ENCODE data around the gene IMPA2. TPM values are rescaled to one million over a fixed set of nuclear protein-coding genes. Genes with fewer than 3 reads are reported as not detected.

Gene IMPA2
- total and polyA plus RNA-seq, 2 of the 8 experiments (the other 6 are each of a cell fraction or from before 2014, with no cell fraction given), result 102 to 140 TPM

DNA sequence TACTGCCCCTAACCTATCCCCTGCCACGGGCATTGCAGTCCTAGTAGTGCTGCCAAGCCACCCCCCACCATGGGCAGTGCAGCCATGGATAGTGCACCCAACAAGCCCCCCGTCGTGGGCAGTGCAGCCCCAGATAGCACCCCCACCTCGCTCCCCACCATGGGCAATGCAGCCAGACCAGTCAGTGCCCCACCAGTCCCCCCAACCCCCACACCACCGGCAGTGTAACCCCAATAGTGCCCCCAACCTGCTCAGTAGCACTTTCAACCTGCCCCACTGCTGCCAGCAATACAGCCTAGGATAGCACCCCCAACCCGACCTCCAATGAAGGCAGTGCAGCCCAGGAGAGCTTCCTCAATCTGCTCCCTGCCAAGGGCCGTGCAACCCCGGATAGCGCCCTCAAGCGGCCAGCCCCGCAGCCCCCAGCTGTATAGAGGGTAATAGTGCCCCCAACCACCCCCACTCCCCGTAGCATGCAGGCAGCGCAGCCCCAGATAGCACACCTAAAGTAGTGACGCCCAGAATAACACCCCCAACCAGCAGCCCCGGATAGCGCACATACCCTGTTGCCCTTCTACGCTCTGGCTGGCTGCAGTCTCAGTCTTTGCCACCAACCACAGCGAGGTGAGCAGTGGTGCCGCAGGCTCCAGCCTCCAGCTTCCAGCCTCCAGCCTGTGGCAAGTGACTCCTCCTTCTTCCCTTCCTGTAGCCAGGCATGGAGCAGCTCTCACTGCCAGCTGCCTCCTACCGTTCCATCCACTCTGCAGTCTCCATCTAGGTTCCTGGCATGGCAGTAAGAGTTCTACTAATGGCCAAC, 66.9 kb downstream of the IMPA2 start:
- Histone ChIP-seq H4K5ac (ENCODE audit: insufficient read length, low read depth, low read length) (no peak overlapping the region), H3K9me3 (ENCODE audit: insufficient read depth in 2 of 2, low read depth in 1 of 2, low read length in 1 of 2) (no peaks in the 10 kb centered on the region), H3K9ac (replicated peaks in 1 of 4; ENCODE audit: extremely low read depth in 1 of 4, low read depth in 3 of 4, low read length in 3 of 4) (no peak overlapping the region), H3K4me3 (ENCODE audit: extremely low read depth in 1 of 4, insufficient read depth in 2 of 4, low read depth in 3 of 4, low read length in 4 of 4) (no peak overlapping the region), H2BK12ac (ENCODE audit: low read depth, low read length) (no peak overlapping the region), H3K79me1 (ENCODE audit: low read depth, low read length) (no peaks in the 10 kb centered on the region), H3K27ac (ENCODE audit: low read depth, low read length) (no peak overlapping the region), H3K4me1 (replicated peaks in 1 of 4; ENCODE audit: control insufficient read depth in 3 of 4, insufficient read depth in 4 of 4, low read length in 3 of 4) (peaks cover 0 to 4% (median 0%) of the 10 kb centered on the region in 4 experiments; a peak in 1 of 7 replicates), H3K23ac (ENCODE audit: insufficient read length) (no peak overlapping the region), H3K36me3 (ENCODE audit: control insufficient read depth in 2 of 4, insufficient read depth in 4 of 4, low read length in 3 of 4) (no peaks in the 10 kb centered on the region), H2AFZ (ENCODE audit: low read length) (no peak overlapping the region), H2BK15ac (ENCODE audit: low read length) (no peak overlapping the region), H2AK5ac (ENCODE audit: low read depth, low read length) (no peak overlapping the region), H3K79me2 (ENCODE audit: control insufficient read depth in 1 of 2, insufficient read depth in 2 of 2, low read length in 2 of 2) (no peaks in the 10 kb centered on the region), H2BK120ac (replicated peaks; ENCODE audit: low read depth, low read length) (no peak overlapping the region), H3K18ac (ENCODE audit: extremely low read depth, low read length) (no peak overlapping the region), H2BK20ac (ENCODE audit: low read length) (no peak overlapping the region), H2BK5ac (ENCODE audit: low read depth, low read length) (no peak overlapping the region), H3K23me2 (ENCODE audit: low read depth, low read length) (no peaks in the 10 kb centered on the region), H4K8ac (ENCODE audit: extremely low read depth, insufficient read depth, low read length) (no peak overlapping the region; the same call in 1 of the 2 replicates), H3K27me3 (replicated peaks in 1 of 4; ENCODE audit: control insufficient read depth in 3 of 4, extremely low read depth in 1 of 4, insufficient read depth in 3 of 4, low read length in 3 of 4) (no peaks in the 10 kb centered on the region; a peak in 1 of 7 replicates), H3K4ac (replicated peaks; ENCODE audit: insufficient read length, low read depth, low read length) (no peak overlapping the region), H4K20me1 (replicated peaks in 1 of 2; ENCODE audit: control insufficient read depth in 1 of 2, insufficient read depth in 2 of 2, low read length in 2 of 2) (no peaks in the 10 kb centered on the region), H3K14ac (ENCODE audit: insufficient read length) (no peak overlapping the region), H3K56ac (replicated peaks; ENCODE audit: insufficient read length, low read depth, low read length) (no peak overlapping the region), H4K91ac (replicated peaks; ENCODE audit: insufficient read length, low read length) (no peak overlapping the region), H3K4me2 (ENCODE audit: insufficient read depth in 1 of 2, low read depth in 2 of 2, low read length in 2 of 2) (no peak overlapping the region)
- ChIA-PET POLR2A (ENCODE audit: partially characterized antibody) (interaction anchor here (0.6 kb wide), 2 partner anchors 9 to 95 kb away, joined by 3 read pairs; no protein-coding TSS in a partner anchor), CTCF (ENCODE audit: partially characterized antibody) (interaction anchor here (0.6 to 3.1 kb wide), 16 partner anchors 9 to 1435 kb away, joined by 3 to 26 read pairs (median 4); no protein-coding TSS in a partner anchor)
- FAIRE-seq (no peak), DNase-seq (ENCODE audit: low read depth in 1 of 2, low spot score in 2 of 2) (peak in 1 of 2 experiments; percentile 84)
- TF ChIP-seq, protein P1, sequence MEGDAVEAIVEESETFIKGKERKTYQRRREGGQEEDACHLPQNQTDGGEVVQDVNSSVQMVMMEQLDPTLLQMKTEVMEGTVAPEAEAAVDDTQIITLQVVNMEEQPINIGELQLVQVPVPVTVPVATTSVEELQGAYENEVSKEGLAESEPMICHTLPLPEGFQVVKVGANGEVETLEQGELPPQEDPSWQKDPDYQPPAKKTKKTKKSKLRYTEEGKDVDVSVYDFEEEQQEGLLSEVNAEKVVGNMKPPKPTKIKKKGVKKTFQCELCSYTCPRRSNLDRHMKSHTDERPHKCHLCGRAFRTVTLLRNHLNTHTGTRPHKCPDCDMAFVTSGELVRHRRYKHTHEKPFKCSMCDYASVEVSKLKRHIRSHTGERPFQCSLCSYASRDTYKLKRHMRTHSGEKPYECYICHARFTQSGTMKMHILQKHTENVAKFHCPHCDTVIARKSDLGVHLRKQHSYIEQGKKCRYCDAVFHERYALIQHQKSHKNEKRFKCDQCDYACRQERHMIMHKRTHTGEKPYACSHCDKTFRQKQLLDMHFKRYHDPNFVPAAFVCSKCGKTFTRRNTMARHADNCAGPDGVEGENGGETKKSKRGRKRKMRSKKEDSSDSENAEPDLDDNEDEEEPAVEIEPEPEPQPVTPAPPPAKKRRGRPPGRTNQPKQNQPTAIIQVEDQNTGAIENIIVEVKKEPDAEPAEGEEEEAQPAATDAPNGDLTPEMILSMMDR (IDR thresholded peaks at IDR 0.05; ENCODE audit: control extremely low read depth in 1 of 3, insufficient read depth in 1 of 3, low read depth in 1 of 3, low read length in 3 of 3), result peak; percentile 52 to 75 (median 58)
- no peak for TF ChIP-seq EP300 (IDR thresholded peaks at IDR 0.05; ENCODE audit: borderline replicate concordance in 1 of 2, low read depth in 2 of 2, low read length in 2 of 2)
- peak in 1 of 2 experiments; percentile 45; a peak in 1 of 4 replicates for TF ChIP-seq RAD21 (IDR thresholded peaks at IDR 0.05 in 1 of 2, conservative IDR thresholded peaks at IDR 0.05 in 1 of 2; ENCODE audit: low read depth in 2 of 2, low read length in 2 of 2)
- 76% methylated on average over 19 of the region's 20 CpGs; no CpG with 5 or more reads in 1 of the 2 experiments for WGBS, 2 experiments (ENCODE audit: extremely low coverage in 1 of 2, insufficient coverage in 1 of 2, insufficient read length in 1 of 2, insufficient replicate concordance in 2 of 2, low coverage in 1 of 2, low lambda C conversion rate in 2 of 2, missing lambda C conversion rate in 1 of 2)

Data from H1 (cell line).